H1 (cell line): ENCODE results near the gene NECTIN3.

Experiments
- BACH1 ChIP-seq: IDR thresholded peaks from 2 replicates; pipeline ENCODE4 v1.6.1; 2012; ENCODE audit warnings: low read length, improper control_type of control experiment
- CHD2 ChIP-seq: IDR thresholded peaks from 2 replicates; pipeline ENCODE4 v1.6.1; 2012; ENCODE audit warnings: low read length, improper control_type of control experiment
- EGR1 ChIP-seq: IDR thresholded peaks from 2 replicates; pipeline ENCODE4 v1.6.1; 2011; ENCODE audit warnings: low read depth, low read length, borderline replicate concordance
- EZH2 ChIP-seq: fragments of 200-600 bp; sonication (generic); IDR thresholded peaks from 2 replicates; pipeline ENCODE4 v1.7.1; 2012; ENCODE audit warnings: low read depth, mild to moderate bottlenecking, moderate library complexity, low read length, inconsistent platforms; ENCODE audit not compliant: severe bottlenecking
- POLR2A ChIP-seq, 2 experiments: IDR thresholded peaks; 1 replicate in 1 of 2; 2 replicates in 1 of 2; pipeline ENCODE4 v1.6.1; 2011; ENCODE audit warnings: low read depth in 2 of 2, low read length in 2 of 2, mild to moderate bottlenecking in 2 of 2; ENCODE audit errors: control extremely low read depth in 1 of 2
- POLR2AphosphoS5 ChIP-seq: IDR thresholded peaks from 2 replicates; pipeline ENCODE4 v1.6.1; 2011; ENCODE audit warnings: low read depth, low read length
- RAD21 ChIP-seq, 2 experiments: IDR thresholded peaks in 1 of 2; conservative IDR thresholded peaks in 1 of 2; 2 replicates each; pipeline ENCODE4 v1.6.1; 2011; ENCODE audit warnings: low read depth in 2 of 2, low read length in 2 of 2, improper control_type of control experiment in 1 of 2, inconsistent platforms in 1 of 2, mild to moderate bottlenecking in 1 of 2, moderate library complexity in 1 of 2
- RBBP5 ChIP-seq: IDR thresholded peaks from 2 replicates; pipeline ENCODE4 v1.7.1; 2012; ENCODE audit warnings: low read depth, mild to moderate bottlenecking, inconsistent platforms, low read length, moderate library complexity, borderline replicate concordance
- SP1 ChIP-seq: IDR thresholded peaks from 2 replicates; pipeline ENCODE4 v1.6.1; 2011; ENCODE audit warnings: low read depth, low read length
- TAF1 ChIP-seq: IDR thresholded peaks from 2 replicates; pipeline ENCODE4 v1.6.1; 2011; ENCODE audit warnings: mild to moderate bottlenecking, low read depth, low read length
- TF ChIP-seq, protein P1 (sequence below), 3 experiments: IDR thresholded peaks; 1 replicate in 2 of 3; 2 replicates in 1 of 3; pipeline versions ENCODE4 v1.5.1 to v1.6.1; 2011; ENCODE audit warnings: low read length in 3 of 3, mild to moderate bottlenecking in 3 of 3, inconsistent platforms in 2 of 3, low read depth in 1 of 3, moderate library complexity in 1 of 3; ENCODE audit not compliant: insufficient read depth in 1 of 3; ENCODE audit errors: control extremely low read depth in 1 of 3
- TF ChIP-seq, protein P2 (sequence below): IDR thresholded peaks from 2 replicates; pipeline ENCODE4 v1.6.1; 2011; ENCODE audit warnings: low read length, improper control_type of control experiment

DNA sequence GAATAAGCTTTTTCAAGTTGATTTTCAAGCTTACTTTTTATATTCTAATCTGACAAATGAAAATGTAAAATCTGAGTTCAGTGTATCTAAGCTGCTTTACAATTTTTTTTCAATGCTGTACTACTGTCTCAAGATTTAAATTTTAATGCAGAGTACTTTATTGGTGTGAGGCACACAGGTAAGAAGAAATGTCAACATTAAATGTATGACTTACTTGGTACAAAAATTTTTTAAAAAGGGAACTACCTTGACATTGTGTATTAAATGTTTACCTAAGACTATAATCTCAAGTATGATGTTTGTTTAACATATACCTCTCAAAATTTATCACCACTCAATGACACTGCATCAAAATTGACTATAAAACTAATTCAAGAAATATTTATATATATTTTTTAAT lies 62.7 kb downstream of the NECTIN3 start:
- TF ChIP-seq, protein P1, sequence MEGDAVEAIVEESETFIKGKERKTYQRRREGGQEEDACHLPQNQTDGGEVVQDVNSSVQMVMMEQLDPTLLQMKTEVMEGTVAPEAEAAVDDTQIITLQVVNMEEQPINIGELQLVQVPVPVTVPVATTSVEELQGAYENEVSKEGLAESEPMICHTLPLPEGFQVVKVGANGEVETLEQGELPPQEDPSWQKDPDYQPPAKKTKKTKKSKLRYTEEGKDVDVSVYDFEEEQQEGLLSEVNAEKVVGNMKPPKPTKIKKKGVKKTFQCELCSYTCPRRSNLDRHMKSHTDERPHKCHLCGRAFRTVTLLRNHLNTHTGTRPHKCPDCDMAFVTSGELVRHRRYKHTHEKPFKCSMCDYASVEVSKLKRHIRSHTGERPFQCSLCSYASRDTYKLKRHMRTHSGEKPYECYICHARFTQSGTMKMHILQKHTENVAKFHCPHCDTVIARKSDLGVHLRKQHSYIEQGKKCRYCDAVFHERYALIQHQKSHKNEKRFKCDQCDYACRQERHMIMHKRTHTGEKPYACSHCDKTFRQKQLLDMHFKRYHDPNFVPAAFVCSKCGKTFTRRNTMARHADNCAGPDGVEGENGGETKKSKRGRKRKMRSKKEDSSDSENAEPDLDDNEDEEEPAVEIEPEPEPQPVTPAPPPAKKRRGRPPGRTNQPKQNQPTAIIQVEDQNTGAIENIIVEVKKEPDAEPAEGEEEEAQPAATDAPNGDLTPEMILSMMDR (IDR thresholded peaks at IDR 0.05; ENCODE audit: control extremely low read depth in 1 of 3, insufficient read depth in 1 of 3, low read depth in 1 of 3, low read length in 3 of 3): no peak
- TF ChIP-seq CHD2: no peak
- TF ChIP-seq, protein P2, sequence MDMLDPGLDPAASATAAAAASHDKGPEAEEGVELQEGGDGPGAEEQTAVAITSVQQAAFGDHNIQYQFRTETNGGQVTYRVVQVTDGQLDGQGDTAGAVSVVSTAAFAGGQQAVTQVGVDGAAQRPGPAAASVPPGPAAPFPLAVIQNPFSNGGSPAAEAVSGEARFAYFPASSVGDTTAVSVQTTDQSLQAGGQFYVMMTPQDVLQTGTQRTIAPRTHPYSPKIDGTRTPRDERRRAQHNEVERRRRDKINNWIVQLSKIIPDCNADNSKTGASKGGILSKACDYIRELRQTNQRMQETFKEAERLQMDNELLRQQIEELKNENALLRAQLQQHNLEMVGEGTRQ: no peak
- TF ChIP-seq RAD21 (IDR thresholded peaks at IDR 0.05 in 1 of 2, conservative IDR thresholded peaks at IDR 0.05 in 1 of 2; ENCODE audit: low read depth in 2 of 2, low read length in 2 of 2): no peak
- TF ChIP-seq EZH2: no peak
- TF ChIP-seq SP1: no peak
- no peak for TF ChIP-seq POLR2A (IDR thresholded peaks at IDR 0.05; ENCODE audit: control extremely low read depth in 1 of 2, low read depth in 2 of 2, low read length in 2 of 2)
- no peak for TF ChIP-seq EGR1
- no peak for TF ChIP-seq POLR2AphosphoS5
- TF ChIP-seq BACH1: no peak
- no peak for TF ChIP-seq TAF1
- no peak for TF ChIP-seq RBBP5
